Embryonic facial prominence (tissue), 1 donor: ENCODE results near the gene CEACAM19.

Experiments
- DNase-seq: peaks from one replicate; pipeline ENCODE4 v3.0.0-alpha.2; 2016; ENCODE audit errors: extremely low spot score

Gene CEACAM19

DNA sequence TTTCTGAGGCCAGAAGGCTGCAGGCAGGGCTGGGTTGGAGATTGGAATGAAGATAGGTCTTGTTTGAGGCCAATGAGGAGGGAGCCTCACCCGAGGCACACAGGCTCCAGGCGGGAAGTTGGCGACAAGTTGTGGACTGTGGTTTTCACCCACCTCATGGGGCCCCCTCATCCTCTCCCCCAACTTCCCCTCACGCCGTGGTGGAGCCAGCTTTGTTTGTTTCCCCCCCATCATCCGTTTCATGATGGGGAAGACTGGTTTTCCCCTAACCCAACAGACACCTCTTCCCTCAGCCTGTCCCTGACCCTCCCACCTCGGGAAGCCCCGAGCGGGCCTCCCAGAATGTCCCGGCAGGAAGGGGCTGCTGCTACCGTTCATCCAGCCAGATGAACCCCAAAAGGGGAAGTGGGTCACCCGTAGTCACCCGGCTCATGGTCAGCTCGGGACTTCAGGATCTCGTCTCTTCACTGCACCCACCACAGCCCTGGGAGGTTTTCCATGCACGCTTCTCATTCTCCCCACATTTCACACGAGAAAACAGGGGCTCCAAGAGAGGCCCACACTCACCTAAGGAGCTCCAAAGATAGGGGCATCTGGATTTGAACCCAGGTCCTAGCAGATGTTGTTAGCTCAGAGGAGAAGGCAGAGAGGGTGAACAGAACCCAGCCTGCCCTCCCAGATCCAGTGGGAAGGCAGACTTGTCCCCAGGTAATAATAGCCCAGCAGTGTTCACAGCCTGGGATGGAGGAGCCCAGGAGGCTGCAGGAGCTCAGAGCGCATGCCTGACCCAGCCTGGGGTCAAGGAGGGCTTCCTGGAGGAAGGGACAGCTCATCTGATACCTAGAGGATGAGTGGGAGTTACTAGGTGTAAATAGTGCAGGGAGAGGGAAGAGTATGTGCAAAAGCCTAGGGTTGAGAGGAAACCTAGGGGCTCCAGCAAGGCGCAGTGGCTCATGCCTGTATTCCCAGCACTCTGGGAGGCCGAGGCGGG, 51.1 kb downstream of the CEACAM19 start:
- no peak for DNase-seq

DNA sequence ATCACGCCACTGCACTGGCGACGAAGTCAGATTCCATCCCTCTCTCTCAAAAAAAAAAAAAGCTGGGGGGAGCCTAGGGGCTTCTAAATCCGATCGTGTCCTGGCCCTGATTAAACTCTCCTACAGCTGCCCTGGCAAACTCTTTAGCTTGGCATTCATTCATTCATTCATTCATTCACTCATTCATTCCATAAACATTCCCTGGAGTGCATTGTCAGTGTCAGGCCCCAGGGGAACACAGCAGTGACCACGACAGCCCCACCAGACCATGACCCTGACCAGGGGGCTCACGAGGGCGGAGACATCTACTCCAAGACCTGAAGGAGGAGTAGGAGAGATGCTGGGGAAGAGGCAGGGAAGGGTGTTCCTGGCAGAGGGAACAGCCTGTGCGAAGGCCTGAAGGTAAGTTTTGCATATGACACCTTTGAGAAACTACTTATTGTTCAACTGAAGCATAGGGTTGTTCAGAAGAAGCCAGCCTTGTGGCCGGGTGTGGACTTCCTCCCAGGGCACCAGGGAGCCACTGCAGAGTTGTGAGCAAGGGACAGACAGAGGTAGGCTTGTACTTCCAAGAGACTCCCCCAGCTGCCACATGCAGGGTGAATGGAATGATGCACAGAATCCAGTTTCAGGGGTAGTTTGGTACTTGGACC, 52.1 kb downstream of the CEACAM19 start:
- DNase-seq: no peak

DNA sequence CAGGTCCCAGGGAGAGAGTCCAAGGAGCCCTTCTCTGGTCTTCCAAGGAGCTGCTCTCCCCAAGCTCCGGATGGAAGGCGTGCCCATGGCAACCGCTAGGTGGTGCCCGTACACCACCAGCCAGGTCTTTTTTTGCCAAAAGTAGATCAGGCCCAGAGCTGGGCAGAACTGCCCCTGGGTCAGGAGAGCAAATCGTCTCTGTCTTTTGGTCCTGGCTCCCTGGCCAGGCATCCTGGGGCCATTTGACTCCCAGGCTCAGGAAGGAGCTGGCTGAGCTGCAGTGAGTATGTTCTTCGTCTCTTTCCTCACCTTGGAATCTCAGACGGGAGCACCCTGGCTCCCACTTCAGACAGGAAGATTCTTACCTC, 52.7 kb downstream of the CEACAM19 start:
- DNase-seq: peak; percentile 31

DNA sequence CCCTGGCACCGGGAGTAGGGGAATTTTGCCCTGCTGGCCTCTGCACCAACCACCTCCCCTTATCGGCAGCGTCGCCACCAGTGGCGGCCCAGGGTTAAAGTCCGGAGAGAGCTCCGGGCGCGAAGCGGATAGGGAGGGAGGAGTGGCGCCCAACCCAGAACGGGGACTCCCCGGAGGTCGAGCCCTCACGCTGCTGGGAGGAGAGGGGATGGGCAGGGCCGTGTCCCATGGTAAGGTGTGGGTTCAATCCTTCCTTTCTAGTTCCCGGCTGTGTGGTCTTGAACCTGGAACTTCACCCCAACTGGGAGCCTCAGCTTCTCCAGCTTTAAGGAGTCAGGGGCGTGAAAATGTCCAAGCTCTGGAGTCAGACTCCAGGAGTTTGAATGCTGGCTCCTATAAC, 54.0 kb downstream of the CEACAM19 start:
- DNase-seq: no peak

DNA sequence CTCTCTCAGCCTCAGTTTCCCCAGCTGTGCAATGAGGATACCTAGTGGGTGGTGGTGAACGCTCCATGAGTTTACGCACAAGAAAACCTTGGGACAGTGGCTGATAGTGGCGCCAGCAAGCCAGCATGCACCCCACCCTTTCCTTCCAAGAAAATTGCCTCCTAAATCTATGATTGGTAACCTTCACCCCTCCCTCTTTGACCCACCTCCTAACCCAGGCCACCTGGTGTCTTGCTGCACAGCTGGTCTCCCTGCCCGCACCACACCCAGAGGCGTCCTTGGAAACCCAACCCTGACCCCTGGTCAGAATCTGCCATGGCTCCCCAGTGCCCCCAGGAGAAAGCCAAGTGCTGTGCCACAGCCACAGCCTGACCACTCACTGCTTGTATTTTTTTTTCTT, 54.4 kb downstream of the CEACAM19 start:
- DNase-seq: no peak

DNA sequence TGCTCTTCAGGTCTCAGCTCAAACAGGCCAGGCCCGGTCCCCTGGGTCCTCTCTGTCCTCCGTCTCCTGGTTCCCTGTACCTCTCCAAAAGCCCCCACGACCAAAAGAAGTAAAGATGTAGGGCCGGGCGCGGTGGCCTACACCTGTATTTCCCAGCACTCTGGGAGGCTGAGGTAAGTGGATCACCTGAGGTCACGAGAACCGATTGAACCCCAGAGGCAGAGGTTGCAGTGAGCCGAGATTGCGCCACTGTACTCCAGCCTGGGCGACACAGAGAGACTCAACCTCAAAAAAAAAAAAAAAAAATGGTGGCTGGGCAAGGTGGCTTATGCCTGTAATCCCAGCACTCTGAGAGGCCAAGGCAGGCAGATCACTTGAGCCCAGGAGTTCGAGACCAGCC, 55.2 kb downstream of the CEACAM19 start:
- no peak for DNase-seq

DNA sequence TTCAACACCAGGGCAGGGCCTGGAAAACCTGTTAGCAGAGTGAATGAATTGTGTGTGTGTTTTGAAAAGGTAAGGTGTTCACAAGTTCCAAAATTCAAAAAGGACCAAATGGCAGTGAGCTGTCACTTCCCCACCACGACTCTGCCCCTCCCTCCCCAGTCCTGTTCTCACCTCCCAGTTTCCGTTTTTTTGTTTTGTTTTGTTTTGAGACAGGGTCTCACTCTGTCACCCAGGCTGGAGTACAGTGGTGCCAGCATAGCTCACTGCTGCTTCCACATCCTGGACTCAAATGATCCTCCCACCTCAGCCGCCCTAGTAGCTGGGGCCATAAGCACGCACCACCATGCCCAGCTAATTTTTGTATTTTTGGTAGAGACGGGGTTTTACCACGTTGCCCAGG, 56.9 kb downstream of the CEACAM19 start:
- DNase-seq: no peak

DNA sequence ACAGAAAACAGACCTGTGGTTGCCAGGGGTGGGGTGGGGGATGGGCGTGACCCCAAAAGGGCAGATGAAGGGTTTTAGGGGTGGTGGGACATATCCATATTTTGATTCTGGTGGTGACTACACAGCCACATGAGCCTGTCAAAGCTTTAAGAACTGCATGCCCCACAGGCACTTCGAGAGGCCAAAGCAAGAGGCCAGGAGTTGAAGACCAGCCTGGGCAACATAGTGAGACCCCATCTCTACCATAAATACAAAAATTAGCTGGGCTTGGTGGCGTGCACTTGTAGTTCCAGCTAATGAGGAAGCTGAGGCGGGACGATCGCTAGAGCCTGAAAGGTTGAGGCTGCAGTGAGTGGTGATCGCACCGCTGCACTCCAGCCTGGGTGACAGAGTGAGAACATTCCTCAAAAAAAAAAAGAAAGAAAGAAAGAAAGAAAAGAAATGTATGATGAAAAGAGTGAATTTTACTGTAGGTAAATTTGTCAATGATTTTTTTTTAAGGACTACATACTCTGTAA, 58.3 kb downstream of the CEACAM19 start:
- no peak for DNase-seq

DNA sequence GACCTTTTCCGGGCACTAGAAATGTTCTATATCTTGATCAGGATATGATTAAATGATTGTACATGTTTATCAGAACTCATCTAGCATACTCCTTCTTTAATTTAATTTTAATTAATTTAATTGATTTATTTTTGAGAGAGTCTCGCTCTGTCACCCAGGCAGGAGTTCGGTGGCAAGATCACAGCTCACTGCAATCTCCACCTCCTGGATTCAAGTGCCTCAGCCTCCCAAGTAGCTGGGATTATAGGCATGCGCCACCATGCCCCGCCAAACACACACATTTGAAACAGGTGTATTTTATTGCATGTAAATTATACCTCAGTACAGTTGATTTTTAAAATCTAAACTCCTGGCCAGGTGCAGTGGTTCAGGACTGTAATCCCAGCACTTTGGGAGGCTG, 59.8 kb downstream of the CEACAM19 start:
- DNase-seq: no peak

DNA sequence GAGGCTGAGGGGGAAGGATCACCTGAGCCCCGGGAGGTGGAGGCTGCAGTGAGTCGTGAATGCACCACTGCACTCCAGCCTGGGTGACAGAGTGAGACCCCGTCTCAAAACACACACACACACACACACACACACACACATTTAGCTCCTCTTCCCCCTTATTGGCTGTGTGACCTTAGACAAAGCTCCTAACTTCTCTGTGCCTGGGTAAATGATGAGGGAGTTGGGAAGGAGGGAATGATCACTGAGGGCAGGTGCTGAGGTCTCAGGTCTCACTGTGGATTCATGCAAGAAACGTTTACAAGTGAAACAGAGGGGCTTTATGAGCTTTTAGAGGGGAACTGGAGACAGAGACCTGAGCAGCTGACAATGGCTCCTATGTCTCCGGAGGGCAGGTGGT, 60.3 kb downstream of the CEACAM19 start:
- DNase-seq: no peak

DNA sequence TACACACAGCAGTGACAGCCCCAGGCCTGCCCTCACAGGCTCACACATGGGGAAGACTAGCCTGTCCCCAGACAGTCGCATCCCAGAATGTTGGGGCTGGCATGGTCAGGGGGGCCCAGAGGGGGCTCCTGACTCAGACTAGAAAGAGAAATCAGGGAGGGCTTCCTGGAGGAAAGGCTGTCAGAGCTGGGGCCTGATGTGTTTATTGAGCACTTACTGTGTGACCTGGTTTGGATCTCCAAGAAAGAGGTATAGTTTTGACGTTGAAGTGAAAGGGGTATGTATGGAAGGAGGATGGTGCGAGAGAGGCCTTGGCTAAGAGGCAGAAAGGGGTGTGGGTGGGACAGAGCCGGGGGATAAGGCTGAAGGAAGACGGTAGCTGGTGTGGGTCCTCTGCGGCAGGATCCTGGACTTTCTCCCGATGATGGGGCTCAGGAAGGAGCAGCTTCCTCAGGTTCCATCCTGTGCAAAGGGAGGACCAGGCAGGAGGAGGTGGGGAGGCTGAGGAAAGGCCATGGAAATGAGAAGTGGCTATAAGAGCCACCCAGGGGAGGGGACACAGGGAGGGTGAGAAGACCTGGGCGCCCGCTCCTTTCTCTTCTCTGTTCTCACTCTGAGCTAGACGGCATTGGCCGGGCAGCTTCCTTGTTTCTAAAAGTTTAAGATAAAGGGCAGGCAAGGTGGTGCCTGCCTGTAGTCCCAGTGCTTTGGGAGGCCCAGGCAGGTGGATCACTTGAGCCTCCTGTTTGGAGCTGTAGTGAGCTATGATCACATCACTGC, 61.1 kb downstream of the CEACAM19 start:
- DNase-seq: no peak
